GM18868 (cell line): Measurements from ENCODE around the gene HAUS7.
"Not testable (repeated sequence)": the region's sequence is repeated elsewhere in the genome, so short reads cannot be mapped to it uniquely, and the experiment has no call there.

Experiments
- ATAC-seq: cut with Tn5 transposase; IDR thresholded peaks from one replicate; pipeline ENCODE4 v1.9.1; 2021; ENCODE audit warnings: mild to moderate bottlenecking, moderate library complexity; ENCODE audit not compliant: unreplicated experiment

The HAUS7 gene

GRCh38 chrX:153411255-153411987 is 59.0 kb downstream of the HAUS7 start, which contains the start of gene ZFP92:
Gene ZFP92, plus strand, starts transcription at chrX:153411472. Its CDS starts 6,851 bp downstream, at chrX:153418323.
- ATAC-seq = peak; percentile 78

DNA sequence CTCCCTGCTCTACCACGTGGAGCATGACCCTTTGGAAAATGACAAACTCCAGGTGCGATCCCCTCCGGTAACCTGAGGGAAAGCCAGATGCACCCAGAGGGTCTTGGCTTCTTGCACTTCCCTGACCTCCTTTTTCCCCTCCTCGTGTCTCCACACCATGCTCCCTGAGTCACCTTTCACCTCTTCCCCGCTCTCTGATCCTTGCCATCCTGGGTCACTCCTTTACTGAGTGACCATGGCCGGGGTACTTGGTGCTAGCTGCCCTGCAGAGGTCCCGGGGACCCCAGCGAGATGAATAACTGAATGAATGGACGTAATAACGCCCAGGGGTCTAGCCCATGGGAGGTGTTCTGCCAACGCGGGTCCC is 59.5 kb downstream of the HAUS7 start:
- ATAC-seq = no peak

GRCh38 chrX:153410373-153410772 is 60.0 kb downstream of the HAUS7 start:
- no peak for ATAC-seq

- no peak for ATAC-seq
These were observed 60.8 kb downstream of the HAUS7 start for GRCh38 chrX:153409414-153410101.

DNA sequence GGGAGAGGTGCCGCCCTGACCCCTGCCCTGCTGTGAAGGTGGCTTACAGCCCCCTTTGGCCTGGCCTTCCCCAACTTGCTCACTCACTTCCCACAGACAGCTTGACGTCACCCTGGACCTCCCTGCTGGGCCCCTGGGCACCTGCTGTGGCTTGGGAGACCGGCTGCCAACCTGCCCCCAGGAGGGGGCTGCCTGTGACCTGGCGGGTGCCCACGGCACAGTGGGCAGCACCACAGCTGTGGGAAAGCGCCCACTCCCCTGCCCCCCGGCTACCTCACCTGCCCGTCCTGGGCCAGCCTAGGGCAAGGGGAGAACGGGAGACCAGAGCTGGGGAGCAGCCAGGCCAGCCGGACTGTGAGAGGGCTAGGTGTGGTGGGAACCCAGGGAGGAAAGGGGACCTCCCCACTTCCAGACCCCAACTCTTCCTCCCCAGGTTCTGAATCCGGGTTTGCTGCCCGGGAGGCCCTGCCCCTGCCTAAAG is 61.5 kb downstream of the HAUS7 start:
- ATAC-seq = no peak

DNA sequence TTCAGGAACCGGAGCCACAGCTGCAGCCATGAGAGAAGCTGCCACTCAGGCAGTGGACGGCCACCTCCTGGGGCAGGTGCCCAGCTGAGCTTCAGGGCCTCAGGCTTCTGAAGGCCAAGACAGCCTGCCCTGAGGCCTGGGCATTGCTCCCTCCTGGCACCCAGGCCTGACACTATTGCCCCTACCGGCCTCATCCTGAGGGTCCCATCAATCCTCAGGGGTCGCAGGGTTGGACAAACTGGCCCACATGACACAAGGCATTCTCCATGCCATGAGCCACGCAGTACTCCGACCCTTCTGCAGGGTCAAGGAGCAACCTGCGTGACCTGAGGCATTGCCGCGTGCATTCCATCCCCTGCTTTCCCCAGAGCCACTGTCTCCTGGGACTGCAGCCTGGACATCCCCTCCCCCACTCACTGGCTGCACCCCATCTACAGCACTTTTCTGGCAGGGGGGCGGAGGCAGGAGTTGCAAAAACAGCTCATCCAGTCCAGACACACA is 62.1 kb downstream of the HAUS7 start:
- ATAC-seq = no peak

- no peak for ATAC-seq
These were observed 62.6 kb downstream of the HAUS7 start for GRCh38 chrX:153407736-153408135.

DNA sequence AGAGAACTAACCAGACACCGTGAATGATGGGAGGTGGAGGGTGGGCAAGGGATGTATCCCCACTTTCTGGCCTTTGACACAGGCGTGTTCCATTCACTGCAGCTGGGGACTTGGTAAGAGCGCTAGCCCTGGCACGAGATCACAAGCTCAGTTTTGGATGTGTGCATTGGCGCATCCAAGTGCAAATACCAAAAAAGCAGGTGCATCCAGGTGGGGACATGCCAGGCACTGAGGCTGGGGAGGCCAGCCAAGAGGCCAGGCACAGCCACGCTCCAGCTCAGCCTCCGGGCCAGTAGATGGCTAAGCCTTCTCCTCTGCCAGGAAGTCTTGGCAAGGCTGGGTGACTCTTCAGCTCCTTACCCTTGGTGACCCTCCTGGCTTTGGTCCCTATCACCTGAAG is 63.5 kb downstream of the HAUS7 start:
- no peak for ATAC-seq

GRCh38 chrX:153406011-153406410 is 64.4 kb downstream of the HAUS7 start:
- no peak for ATAC-seq

DNA sequence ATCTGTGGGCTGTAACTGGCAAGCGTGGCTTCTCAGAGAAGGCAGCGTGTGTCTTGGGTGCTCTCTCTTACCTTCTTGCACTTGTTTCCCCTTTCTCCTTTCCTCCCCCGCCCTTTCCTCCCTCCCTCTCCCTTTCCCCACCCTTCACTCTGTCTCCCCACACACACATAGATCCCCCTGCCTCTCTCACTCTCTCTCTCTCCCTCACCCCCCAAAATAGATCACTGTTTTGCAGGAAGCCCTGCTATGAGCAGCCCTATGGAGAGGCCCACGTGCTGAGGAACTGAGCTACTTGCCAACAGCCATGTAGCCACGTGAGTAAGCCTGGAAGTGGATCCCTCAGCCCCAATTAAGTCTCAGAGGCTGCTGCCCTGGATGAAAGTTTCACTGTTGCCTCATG is 65.0 kb downstream of the HAUS7 start:
- ATAC-seq = no peak

DNA sequence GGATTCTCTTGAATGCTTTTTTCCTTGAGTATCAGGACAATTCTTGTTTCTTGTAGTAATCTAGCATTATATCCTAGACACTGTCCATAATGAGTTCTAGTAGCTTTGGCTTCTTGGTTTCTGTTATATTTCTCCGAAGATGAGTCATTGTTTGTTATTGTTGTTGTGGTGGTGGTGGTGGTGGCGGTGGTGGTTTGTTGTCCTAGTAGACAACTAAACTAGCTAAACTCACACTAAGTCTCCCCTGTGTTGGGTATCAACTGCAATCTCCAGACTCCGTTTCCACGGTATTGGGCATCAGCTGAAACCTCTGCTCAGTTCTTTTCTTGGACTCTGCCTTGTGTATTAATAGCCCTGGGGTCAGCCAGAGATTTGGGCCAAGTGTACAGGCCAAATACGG is 66.0 kb downstream of the HAUS7 start:
- ATAC-seq = not testable (repeated sequence)

DNA sequence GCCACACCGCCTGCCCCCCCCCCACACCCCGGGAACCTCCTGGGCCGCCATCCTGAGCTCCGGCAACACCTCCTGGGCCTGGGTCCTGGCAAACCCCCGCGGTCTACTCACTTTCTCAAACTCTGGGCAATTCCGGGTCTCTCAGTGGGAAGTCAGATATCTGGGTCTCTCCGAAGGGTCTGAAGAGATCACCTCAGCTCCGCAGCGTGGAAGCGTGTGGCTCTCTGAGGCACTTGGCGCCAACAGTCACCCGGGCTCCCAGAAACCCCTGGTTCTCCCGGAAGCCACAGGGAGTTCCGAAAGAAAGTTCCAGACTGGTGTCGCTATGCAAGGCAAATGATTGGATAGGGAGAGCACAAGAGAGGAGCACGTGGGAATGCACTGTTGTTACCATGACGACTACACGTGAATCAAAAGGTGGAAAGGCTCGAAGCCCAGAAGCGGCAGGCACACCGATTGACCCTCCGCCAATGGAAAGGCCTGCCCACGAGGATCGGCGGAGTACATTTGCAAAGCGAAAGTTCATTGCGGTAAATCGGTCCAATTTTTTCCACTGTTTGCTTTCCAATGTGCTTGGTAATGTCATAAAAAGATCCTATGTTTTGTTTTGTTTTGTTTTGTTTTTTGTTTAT is 69.1 kb downstream of the HAUS7 start, which contains the start of gene PNMA6E:
PNMA6E (minus strand) TSS at position 218 of the 632 bp plus-strand sequence. CDS start 2,501 bp downstream, outside the sequence.
- ATAC-seq = no peak

GRCh38 chrX:153400146-153401132 is 69.9 kb downstream of the HAUS7 start:
- ATAC-seq = no peak

- no peak for ATAC-seq
These were observed 72.0 kb downstream of the HAUS7 start for GRCh38 chrX:153398275-153398960.
